VCaP (cell line): ENCODE results near the gene RPEL1.

Experiments
- H3K27ac ChIP-seq: fragments of 450-650 bp; 2 replicates; pipeline ENCODE4 v1.5.1; 2017
- CTCF ChIP-seq: fragments of 450-650 bp; conservative IDR thresholded peaks from 2 replicates; pipeline ENCODE4 v1.5.1; 2017; ENCODE audit warnings: mild to moderate bottlenecking, moderate library complexity

RPEL1 gene

GRCh38 chr10:103278537-103278823 lies 32.8 kb downstream of the RPEL1 start:
- TF ChIP-seq CTCF = no peak
- H3K27ac ChIP-seq = peak overlapping the region; percentile 78

GRCh38 chr10:103278862-103279298 lies 33.2 kb downstream of the RPEL1 start:
- TF ChIP-seq CTCF = no peak
- H3K27ac ChIP-seq = peak overlapping the region; percentile 78; the same call in 1 of the 2 replicates

GRCh38 chr10:103280031-103280430 lies 34.3 kb downstream of the RPEL1 start:
- TF ChIP-seq CTCF = no peak
- H3K27ac ChIP-seq = peak overlapping the region; percentile 78

- no peak for TF ChIP-seq CTCF
- peak overlapping the region; percentile 78 for H3K27ac ChIP-seq
Measured at GRCh38 chr10:103280506-103280905, 34.8 kb downstream of the RPEL1 start.

- peak overlapping the region; percentile 78 for H3K27ac ChIP-seq
- TF ChIP-seq CTCF = no peak
Measured at GRCh38 chr10:103281753-103282152, 36.1 kb downstream of the RPEL1 start.

- H3K27ac ChIP-seq = peak overlapping the region; percentile 78; the same call in 1 of the 2 replicates
- TF ChIP-seq CTCF = no peak
Measured at GRCh38 chr10:103282961-103283360, 37.3 kb downstream of the RPEL1 start.

GRCh38 chr10:103284170-103284569 lies 38.5 kb downstream of the RPEL1 start:
- H3K27ac ChIP-seq = no peak overlapping the region
- TF ChIP-seq CTCF = no peak

- H3K27ac ChIP-seq = no peak overlapping the region
- TF ChIP-seq CTCF = no peak
Measured at GRCh38 chr10:103287992-103288391, 42.3 kb downstream of the RPEL1 start.
